NCI-H226 (cell line): ENCODE measurements around the gene ICOS.
"Not testable (repeated sequence)": the region's sequence is repeated elsewhere in the genome, so short reads cannot be mapped to it uniquely, and the experiment has no call there.

Source experiments
- DNase-seq: peaks from one replicate; pipeline ENCODE4 v3.0.0-alpha.2; 2015

Gene ICOS

GRCh38 chr2:203983064-203983715 is 46.6 kb downstream of the ICOS start:
- DNase-seq = no peak

DNA sequence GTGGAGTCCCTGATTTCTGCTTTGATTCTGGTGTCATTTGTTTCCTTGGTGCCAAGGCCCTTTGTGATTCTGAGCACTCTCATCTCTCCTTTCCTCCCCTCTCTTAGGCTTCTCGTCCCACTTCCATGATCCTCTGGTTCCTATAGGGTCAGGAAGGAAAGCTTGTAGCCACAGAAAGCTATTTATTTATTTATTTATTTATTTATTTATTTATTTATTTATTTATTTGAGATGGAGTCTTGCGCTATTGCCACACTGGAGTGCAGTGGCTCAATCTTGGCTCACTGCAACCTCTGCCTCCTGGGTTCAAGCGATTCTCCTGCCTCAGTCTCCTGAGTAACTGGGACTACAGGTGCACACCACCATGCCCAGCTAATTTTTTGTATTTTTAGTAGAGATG is 49.4 kb downstream of the ICOS start:
- DNase-seq = not testable (repeated sequence)

- no peak for DNase-seq
Measured at GRCh38 chr2:203987959-203988358, 51.4 kb downstream of the ICOS start.

GRCh38 chr2:203988500-203989260 is 52.1 kb downstream of the ICOS start:
- DNase-seq = no peak

DNA sequence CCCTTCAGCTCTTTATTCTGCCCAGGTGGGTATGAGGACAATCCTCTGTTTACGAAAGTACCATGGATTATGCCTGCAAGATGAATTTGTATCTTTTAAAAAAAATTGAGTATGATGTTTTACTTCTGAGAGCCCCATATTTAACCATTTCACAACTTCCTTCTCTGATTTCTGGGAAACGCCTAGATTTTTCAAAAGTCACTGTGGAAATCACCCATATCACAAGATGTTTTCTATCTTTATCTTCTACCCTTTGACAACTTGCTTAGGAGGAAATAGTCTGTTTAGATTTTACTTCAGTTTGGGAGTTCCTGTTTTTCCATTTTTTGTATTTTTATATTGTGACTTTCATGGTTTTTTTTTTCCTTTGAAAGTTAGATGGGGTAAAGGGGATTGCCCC is 53.0 kb downstream of the ICOS start:
- no peak for DNase-seq

DNA sequence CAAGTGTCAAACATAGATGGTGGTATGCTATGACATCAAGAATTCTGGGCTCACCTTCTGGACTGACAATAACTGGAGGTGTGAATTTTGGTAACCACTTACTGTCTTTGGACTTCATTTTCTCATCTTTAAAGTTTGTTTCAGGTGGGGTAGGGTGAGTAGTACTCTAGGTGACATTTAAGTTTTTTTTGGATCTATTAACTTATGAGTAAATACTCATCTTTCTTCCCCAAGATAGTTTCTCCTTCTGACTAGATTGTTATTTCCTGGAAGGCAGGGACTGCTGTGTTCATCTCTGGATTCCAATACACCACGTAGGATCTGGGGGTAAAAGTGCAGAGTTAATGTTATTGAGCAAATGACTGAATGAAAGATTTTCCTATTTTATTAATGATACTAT is 55.9 kb downstream of the ICOS start:
- no peak for DNase-seq

GRCh38 chr2:203993011-203993410 is 56.4 kb downstream of the ICOS start:
- DNase-seq = no peak

DNA sequence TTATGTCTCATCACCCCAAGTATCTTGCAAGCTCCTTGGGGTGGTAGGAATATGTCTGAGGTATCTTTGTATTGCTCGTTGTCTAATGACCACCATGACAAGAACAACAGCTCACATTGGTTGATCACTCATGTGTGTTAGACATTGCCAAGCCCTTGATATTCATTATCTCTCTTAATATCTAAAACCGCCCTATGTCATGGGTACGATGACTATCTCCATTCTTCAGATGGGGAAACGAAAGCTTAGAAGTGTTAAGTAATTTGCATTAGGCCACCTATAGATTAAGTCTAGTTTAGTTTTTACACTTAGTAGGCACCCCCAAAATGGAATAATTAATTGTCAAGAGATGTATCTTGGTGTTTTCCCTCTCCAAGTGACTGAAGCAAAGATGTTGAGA is 57.0 kb downstream of the ICOS start:
- no peak for DNase-seq

- DNase-seq = no peak
Measured at GRCh38 chr2:203994735-203995134, 58.2 kb downstream of the ICOS start.

DNA sequence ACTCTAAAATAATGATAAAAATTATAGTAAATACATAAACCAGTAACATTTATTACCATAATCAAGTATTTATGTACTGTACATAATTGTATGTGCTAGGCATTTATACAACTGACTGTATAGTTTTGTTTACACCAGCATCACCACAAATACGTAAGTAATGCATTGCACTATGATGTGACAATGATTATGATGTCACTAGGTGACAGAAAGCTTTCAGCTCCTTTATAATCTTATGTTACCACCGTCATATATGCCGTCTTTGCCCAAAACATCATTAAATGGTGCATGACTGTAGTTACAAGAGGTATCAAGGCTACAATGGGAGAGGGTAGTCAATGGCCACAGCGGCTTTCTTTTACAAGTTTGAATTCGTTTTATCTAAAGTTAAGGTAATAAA is 60.1 kb downstream of the ICOS start:
- no peak for DNase-seq

GRCh38 chr2:203997481-203997880 is 60.9 kb downstream of the ICOS start:
- DNase-seq = no peak

GRCh38 chr2:203997980-203998809 is 61.6 kb downstream of the ICOS start:
- no peak for DNase-seq

GRCh38 chr2:203999835-204000234 is 63.3 kb downstream of the ICOS start:
- DNase-seq = no peak

DNA sequence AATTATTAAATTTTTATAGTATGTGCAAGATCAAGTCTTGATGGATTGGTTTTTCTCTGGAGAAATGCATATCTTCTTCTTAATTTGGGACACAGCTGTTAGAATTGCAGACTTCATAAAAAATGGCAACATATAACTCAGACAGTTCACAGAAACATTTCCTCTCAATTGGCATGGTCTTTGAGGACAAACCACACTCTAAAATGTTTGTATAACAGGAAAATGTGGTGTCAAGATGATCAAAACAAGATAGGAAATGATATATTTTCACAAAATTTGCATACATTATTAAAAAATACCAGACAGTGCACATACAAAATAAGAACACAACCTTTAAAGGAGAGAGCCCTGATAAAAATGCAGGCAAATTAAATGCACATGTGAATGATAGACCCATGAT is 63.9 kb downstream of the ICOS start:
- no peak for DNase-seq

DNA sequence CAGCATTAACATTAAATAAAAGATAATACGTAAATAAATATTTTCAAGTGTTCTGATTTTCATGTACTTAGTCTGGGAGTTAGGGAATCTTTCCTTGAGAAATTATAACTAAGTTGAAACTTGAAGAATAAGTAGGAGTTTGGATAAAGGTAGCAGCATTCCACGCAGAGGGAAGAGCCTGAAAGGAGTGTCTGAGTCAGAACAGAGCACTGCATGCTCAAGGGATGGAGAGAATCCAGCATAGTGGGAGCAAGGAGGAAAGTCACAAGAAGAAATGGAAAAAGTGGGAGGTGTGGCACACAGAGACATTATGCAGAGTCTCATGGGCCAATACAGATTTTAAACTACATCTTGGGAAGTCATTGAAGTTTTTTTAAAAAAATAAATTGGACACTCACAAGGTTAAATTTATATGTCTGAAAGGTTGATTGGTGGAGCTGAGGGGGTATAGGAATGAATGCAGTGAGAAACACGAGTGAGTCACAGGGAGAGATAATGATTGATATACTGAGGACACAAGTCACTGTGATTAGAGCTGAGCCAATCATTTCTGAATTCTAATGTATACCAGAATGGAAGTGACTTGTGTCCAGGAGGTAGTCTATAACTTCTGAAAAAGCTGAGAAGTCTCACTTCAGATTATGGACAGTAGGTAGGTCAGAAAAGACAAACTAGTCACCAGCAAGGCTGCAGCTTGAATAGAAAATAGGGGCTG is 66.9 kb downstream of the ICOS start:
- DNase-seq = no peak

GRCh38 chr2:204004912-204005311 is 68.3 kb downstream of the ICOS start:
- DNase-seq = no peak

- DNase-seq = no peak
Measured at GRCh38 chr2:204005940-204006721, 69.6 kb downstream of the ICOS start.

GRCh38 chr2:204008352-204008751 is 71.8 kb downstream of the ICOS start:
- no peak for DNase-seq

DNA sequence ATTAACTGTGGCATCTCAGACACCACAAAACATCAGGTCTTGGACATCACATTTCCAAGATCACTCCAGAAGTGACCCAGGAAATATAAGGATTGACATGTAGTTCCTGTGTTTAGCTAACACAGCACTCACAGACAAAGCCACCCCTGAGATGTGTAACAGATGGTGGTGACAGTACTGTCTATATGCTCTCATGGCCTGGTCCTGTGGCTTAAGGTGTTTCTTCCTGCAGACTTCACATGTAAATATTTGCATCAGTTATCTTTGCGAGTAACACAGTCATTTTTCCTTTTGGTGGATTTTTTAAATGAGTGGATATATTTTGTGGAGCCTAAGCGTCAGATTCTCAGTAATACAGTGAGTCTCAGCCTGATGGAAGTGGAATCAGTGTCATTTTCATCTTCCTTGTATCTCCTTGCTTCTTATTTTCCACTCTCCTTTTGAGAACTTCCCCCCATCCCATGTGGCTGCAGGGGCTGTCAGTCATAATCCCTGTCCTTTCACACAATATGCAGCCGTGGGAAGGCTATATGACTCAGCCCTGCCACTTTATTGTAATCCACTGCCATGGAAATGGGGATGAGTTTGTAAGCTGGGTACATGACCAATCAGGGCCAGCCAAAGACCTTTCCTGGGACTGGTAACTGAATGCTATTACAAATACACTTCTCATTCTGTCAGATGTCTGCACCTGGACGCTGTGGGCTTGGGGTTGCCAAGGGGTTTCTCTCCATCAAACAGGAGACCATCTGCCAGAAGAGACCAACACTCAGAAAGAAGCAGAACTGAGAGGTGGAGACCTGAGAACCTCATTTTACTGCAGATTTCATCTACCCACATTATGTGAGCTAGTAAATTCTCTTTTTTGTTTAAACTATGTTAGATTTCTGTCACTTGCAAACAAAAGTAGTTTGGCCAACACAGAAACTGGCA is 74.3 kb downstream of the ICOS start:
- DNase-seq = no peak
